Skeletal muscle cell (primary cell): ENCODE results near the gene COL4A2.
A peak's percentile ranks its signal among the peaks of the same experiment; 100 is the strongest.
"Not testable (repeated sequence)": the region's sequence is repeated elsewhere in the genome, so short reads cannot be mapped to it uniquely, and the experiment has no call there.

Experiments
- DNase-seq: peaks from one replicate; pipeline ENCODE4 v3.0.0-alpha.2; 2010; ENCODE audit warnings: low read depth
- H3K4me3 ChIP-seq: 2 replicates; pipeline ENCODE4 v1.5.1; 2011; ENCODE audit warnings: low read depth, mild to moderate bottlenecking, control low read depth, low read length, moderate library complexity

Gene COL4A2

DNA sequence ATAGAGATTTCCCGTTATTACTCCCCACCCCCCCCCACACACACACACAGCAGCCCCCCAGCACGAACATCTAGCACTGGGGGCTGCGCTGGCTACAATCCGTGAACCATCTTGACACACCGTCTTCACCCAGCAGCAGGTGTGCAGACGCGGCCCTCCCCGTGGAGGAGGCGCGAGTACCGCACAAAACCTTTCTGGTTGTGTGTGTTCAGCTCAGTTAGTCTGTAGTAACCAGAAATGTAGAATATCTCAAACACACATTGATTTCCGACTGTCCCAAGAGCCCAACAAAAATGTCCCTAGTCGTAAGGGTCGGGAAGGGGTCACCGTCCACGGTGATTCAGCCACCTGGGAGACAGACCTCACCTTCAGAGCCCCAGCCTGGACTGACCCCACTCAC, 131.7 kb downstream of the COL4A2 start:
- H3K4me3 ChIP-seq = no peak overlapping the region
- no peak for DNase-seq

DNA sequence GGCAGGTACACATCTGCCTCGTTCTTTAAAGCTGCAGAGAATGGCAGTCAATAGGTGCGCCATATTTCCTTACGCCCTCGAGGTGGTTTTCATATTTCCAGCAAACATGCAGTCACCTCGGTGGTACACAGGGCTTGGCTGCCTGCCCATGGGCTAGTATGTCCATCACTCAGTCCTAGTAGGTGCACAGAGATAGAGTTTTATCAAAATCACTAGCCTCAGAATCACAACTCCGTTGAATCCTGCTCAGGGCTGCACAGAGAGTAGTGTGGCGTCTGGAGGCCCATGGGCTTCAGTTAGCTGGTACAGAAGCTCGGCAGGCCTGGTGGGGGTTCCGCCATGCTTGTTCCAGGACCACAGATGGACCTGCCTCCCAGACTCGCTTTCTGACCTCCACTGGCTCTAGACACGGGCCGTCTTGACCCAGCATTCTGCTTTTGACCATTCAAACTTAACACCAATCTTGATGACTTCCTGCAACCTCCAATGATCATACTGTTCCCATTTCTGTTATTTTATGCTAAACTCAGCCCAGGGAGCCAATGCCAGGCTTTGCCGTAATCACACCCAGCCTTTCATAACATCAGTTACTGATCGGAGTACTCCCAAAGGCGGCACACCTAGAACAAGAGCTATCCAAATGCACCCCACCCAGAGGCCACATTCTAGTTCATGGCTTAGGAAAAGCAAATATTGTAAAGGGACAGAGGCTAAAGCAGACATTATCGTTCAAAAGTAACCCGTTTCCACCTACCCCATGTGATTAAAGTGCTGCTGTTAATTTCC, 134.1 kb downstream of the COL4A2 start:
- no peak for DNase-seq
- no peak overlapping the region for H3K4me3 ChIP-seq

DNA sequence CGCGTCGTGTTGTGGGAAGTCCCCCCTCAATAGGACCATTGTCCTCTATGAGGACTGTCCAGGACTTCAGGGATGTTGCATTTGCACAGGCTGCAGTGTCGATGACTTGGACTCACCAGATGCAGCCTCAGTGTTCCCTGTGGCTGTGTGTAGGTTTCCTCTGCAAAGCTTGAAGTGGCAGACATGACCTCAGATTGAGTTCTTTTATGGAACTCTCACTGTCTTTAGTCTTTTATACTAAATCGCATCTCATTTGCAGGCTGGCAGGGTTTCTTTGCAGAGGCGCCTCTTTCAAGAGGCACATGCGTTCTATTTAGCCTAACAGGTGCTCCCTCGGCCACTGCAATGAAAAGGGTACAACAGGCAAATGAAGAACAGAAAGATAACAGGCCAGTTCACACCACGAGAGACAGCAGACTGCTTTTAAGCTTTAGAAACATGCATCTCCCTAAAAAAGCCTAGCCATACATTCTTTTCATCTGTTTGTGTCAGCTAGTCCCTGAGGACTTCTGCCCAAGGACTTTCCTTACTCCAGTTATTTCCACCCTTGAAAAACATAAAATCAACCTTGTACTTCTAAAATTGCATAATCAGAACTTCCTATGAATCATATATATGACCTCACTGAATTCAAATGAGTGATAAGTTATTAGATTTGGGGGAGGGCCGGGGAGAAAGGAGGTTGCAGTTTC, 136.0 kb downstream of the COL4A2 start:
- DNase-seq = no peak
- no peak overlapping the region for H3K4me3 ChIP-seq

DNA sequence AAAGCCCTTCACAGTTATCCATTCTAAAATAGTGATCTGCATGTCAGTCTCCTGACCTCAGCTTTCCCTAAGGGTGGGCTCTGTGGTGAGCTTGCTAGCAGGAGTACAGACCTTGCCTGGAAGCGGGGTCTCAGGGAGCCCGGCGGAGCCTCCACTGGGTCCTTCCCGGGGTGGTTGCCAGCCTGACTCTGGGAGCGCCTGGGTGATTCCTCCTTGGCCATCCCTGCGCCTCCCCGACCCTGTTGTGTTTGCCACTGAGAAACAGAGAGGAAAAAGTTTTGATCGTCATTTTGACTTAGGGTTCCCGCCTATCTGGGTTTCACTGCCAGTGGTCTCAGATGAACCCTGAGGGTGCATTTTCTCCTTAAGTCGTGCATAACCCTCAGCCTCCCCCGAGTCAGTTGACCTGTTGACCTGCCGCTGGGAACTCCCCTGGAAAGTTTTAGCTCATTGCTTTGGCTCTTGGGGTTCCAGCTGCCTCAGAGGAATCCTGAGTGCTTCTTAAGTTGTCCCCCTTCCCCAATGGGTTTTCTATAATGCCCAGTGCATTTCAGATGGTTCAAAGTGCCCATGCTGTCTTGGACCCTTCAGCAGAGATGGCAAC, 136.6 kb downstream of the COL4A2 start:
- no peak for DNase-seq
- H3K4me3 ChIP-seq = no peak overlapping the region

DNA sequence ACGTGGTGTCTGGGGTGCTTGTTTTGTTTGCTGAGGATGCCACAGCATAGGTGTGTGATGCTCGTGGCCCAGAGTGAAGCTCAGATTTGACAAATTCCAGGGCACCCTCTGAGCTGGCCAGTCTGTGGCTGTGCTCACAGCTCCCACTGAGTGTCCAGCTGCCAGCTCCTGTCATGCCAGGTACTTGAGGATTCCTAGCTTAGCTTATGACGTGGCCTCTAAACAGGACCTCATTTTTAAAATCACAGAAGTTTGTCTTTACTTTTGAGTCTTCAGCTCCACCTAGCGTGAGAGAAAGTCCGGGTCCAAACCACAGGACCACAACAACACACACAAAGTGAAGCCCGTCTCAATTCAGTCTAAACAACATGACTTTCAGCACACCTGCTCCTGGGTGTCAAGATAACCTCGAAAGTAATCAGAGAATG, 137.2 kb downstream of the COL4A2 start:
- no peak overlapping the region for H3K4me3 ChIP-seq
- DNase-seq = no peak

DNA sequence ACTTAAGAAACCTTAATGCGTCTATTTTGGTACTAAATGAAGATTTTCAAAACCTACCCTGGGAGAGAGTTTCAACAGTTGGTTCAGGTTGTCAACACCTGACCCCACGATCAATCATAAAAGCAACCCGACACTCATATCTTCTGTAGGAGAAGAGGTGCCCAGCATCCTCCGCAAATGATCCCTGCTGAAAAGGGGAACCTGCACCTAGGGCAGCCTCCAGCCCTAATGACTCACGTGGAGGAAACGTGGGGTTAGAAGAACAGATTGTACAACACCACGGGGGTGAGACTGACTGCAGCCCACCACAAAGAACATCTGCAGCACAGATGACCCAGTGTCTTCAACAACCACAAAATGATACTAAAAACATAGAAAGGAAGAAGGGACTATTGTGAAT, 138.1 kb downstream of the COL4A2 start:
- H3K4me3 ChIP-seq = no peak overlapping the region
- peak; percentile 64 for DNase-seq

DNA sequence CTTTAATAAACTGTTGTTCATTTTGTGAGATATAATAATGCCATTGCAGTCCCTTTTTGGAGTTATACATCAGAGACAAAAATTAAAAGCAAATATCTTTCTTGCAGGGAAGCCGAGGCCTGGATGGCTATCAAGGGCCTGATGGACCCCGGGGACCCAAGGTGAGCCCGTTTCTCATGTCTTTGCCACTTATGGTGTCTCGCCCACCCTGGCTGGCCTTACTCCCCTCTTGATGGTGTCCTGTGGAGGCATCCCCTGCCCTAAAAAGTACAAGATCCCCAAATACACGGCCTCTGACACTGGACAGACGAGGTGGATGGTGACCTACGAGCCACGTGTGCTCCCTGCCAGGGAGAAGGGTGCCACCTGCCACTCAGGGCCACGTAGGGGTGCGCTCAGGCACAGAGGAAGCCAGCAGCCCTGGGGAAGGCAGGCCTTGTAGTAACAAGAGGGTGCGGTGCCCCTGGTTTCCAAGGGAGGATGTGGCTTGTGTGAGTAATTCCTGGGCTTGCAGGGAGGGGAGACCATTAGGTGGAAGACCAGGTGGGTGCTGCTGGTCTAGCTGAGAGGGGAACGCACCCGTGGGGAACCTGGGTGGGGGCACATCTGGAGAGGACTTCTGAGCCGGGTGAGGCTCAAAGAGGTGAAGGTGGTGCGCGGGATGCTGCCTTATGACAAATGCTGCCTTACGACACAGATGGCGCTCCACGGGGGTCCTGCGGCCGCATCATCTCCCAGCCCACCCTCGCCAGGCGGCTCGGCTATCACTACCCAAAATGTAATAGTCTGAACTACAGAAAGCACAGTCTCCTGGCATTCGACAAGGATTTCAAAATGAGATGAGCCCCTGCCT, 138.9 kb downstream of the COL4A2 start:
- no peak for DNase-seq
- H3K4me3 ChIP-seq = no peak overlapping the region

DNA sequence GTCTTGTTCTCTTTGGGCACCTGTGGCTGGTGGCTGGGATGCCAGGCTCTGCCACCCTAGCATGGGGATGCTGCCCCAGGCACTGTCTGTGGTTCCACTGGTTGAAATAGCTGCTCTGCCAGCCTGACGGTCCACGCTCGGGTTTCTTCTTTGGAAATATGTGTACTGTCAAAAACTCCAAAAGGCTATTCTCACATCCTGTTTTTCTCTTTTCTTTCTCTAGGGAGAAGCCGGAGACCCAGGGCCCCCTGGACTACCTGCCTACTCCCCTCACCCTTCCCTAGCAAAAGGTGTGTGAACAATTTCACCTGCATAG, 139.4 kb downstream of the COL4A2 start:
- H3K4me3 ChIP-seq = no peak overlapping the region
- no peak for DNase-seq

DNA sequence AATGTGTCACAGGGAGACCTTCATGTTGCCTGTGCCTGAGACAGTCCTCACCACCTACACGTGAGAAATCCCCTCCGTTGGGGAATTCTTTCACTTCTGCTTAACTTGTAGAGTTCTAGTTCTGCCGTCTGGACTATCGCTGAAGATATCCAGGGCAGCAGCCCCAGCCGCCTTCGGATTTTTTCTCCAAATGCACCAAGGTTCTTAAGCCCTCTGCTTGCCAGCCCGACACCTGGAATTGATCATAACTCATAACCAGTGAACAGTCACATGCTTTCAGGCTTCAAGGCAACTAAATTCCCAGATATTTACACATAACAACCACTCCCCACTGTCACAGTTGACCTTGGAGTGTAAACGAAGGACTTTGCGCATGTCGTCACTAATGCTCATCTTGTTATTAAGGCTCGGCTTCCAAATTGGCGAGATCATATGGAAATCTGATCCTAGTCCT, 140.0 kb downstream of the COL4A2 start:
- DNase-seq = no peak

DNA sequence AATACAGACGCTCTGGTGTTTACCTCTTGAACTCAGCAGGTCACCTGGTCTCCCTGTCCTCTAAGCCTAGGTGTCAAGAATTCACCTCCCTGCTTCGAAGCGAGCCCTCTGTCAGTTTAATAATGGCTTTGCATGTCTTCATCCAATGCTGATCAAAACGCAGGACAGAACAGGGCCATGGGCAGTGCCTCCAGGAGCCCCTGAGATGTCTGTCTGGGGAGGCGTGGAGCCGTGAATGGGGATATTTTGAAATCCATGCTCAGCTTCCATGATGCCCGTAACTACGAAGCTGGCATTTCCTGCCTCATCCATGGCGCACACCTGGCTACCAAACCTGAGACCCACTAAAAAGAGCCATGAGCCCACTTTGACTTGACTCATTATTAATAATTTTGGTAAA, 140.7 kb downstream of the COL4A2 start:
- DNase-seq = no peak
- H3K4me3 ChIP-seq = no peak overlapping the region

More for the DNA sequence above, 140.0 kb downstream of the COL4A2 start:
- H3K4me3 ChIP-seq = no peak overlapping the region

DNA sequence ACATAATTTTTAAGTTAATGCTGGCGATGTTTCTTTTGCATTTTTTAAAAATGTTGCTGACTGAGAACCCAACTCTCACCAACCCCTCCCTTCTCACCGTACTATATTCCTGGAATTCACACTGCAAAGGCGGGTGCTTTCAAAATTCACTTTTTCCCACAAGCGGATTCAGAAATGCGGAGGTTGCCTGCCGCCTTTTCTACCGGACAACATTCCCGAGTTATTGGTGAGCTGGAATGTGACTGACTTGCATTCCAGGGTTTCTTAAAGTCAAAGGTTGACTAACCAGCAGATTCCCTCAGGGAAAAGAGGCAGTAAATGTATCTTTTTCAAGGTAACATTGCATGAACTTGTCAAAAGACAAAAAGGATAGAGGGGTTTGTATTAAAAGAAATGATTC, 141.1 kb downstream of the COL4A2 start:
- no peak overlapping the region for H3K4me3 ChIP-seq
- peak; percentile 59 for DNase-seq

DNA sequence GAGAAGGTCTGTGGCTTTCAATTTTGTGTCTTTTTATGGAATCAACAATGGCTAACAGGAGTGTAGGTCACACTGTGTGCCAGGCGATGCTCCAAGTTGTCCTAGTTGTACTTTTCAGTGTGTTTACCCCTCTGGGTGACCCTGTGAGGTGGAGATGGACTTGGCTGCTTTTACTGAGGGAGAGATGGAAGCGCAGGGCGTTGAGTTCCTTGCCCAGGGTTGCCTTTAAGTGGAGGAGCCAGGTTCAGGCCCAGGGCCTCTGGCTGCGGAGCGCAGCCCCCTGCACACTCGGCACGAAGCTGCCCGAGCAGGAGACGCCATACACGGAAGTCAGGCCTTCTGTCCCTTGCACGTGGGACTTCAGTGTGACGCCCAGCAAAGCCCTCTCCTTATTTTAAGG, 141.6 kb downstream of the COL4A2 start:
- no peak for DNase-seq
- no peak overlapping the region for H3K4me3 ChIP-seq

DNA sequence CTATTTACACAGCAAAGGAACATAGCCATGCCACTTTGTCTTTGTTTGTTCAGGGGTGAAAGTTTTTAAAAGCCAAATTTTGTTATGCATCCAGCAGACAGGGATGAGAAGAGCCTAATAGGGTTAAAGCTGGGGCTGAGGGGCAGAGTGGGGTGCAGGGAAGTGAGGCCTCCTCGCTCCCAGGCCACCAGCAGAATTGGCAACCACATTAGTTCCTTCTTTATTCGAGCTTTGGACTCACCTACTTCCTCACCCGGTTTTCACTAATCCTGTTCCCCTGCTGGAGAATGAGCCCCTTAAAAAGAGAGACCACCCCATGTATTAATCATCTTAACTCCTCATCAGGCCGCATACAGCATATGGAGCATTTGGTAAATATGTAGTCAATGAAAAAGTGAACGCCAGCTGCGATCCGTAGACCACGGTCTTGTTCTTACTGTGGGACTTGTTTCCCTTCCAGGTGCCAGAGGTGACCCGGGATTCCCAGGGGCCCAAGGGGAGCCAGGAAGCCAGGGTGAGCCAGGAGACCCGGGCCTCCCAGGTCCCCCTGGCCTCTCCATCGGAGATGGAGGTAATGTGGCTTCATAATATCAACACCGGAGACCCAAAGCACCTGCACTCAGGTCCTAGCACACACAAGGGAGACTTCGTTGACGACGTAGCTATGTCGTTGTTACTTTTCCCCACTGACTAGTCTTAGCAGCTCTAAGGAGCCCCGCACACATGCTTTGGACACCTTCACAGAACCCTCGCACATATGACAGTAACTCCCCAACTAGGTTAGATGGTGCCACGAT, 142.3 kb downstream of the COL4A2 start:
- no peak for DNase-seq
- H3K4me3 ChIP-seq = no peak overlapping the region

DNA sequence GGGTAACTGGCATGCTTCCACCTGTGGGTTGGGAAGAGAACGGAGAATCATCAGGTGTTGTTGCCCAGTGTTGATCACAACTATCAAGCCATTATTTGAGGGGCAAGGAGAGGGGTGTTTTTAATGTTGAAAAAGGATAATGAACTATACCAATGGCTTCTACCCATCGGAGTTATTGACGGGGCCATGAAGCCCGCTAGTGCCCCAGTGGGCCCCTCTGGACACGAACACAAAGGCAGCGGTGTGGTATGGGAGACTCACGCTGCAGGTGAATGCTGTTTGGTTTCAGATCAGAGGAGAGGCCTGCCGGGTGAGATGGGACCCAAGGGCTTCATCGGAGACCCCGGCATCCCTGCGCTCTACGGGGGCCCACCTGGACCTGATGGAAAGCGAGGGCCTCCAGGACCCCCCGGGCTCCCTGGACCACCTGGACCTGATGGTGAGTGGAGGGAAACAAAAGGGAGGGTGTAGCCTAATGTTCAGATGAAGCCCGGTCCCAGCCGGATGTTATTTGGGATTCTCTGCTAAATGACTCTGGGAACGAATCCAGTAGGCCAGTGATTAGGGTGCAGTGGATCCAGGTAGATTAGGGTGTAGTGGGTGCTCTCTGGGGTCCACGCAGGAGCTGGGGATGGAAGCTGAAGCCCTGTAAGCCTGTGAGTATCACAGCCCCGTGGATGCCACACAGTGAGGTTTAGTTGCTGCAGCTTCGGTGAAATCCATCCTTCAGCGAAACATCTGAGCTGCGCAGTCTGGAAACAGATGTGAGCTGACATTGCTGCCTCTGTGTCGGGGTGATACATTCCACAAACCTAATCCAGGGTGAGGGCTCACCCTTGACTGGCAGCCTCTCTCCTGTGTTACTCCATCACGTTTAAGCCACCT, 143.2 kb downstream of the COL4A2 start:
- no peak for DNase-seq
- no peak overlapping the region for H3K4me3 ChIP-seq

DNA sequence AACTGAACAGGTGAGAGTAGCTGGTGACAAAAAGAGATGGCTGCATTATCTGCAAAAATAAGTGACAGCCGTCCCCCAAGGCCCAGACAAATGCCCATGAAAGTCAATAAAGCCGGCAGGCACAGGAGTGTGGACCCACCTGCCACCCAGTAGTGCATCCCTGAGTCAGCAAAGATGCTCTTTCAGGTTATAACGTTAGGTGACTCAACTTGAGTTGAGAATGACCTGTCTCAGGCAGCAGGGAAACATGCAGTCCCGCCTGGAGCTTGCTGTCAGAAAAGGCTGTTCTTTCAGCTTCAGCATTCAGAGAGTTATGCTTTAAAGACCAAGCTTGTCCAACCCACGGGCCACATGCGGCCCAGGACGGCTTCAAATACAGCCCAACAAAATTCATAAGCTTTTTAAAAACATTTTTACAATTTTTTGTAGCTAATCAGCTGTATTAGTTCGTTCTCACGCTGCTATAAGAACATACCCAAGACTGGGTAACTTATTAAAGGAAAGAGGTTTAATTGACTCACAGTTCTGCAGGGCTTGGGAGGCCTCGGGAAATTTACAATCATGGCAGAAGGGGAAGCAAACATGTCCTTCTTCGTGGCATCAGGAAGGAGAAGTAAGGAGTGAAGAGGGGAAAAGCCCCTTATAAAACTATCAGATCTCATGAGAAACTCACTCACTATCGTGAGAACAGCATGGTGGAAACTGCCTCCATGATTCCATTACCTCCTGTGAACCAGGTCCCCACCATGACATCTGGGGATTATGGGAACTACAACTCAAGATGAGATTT, 144.1 kb downstream of the COL4A2 start:
- no peak for DNase-seq
- no peak overlapping the region for H3K4me3 ChIP-seq

DNA sequence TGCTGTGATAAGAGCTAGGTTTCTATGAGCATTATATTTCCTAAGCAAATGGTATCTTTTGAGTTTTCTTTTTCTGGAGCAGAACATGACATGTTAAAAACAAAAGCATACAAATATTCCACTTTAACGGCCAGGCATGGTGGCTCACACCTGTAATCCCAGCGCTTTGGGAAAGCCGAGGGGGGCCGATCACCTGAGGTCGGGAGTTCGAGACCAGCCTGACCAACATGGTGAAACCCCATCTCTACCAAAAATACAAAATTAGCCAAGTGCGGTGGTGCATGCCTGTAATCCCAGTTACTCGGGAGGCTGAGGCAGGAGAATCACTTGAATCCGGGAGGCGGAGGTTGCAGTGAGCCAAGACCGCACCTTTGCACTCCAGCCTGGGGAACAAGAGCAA, 146.0 kb downstream of the COL4A2 start:
- DNase-seq, H3K4me3 ChIP-seq: not testable (repeated sequence)

DNA sequence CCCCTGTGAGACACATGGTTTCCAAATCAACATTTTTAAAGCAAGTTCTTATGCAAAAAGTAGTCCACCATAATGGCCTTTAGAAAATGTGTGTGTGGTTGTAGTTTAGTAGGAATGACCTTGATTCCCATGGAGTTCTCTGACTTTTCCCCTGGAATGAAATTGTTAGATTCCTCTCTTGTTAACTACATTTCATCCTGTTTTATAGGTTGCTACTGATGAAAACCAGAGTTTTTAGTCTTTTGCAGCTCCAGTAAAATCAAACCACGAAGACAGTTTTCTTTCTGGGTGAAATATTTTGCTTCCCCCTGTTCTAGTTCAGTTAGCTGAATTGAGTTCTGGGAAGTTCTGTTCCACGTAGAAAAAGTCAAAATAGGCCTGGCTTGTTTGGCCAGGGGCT, 146.7 kb downstream of the COL4A2 start:
- DNase-seq = no peak
- H3K4me3 ChIP-seq = no peak overlapping the region
